ENCODE results near the gene F2R. TPM values are rescaled to one million over a fixed set of nuclear protein-coding genes. Genes with fewer than 3 reads are reported as not detected.

F2R gene
- 117 and 144 TPM in 2 replicates for total RNA-seq

GRCh38 chr5:76715736-76716455 is at the start of gene F2R:
TSS of gene F2R (plus strand) at chr5:76716126. CDS start at chr5:76716308, 182 bp downstream.
- DNase-seq (ENCODE audit: low read depth), result peak; percentile 60
- peak within 1 kb of the TSS; percentile 95 for H3K4me3 ChIP-seq (ENCODE audit: low read depth, low read length)
- peak; percentile 49 for TF ChIP-seq CTCF (IDR thresholded peaks at IDR 0.05; ENCODE audit: insufficient read depth, low read depth, low read length)

GRCh38 chr5:76667495-76667894 is 48.4 kb upstream of the F2R start:
- DNase-seq (ENCODE audit: low read depth), result no peak
- no peak overlapping the region for H3K4me3 ChIP-seq (ENCODE audit: low read depth, low read length)
- TF ChIP-seq CTCF (IDR thresholded peaks at IDR 0.05; ENCODE audit: insufficient read depth, low read depth, low read length), result no peak

GRCh38 chr5:76669245-76669644 is 46.7 kb upstream of the F2R start:
- no peak for DNase-seq (ENCODE audit: low read depth)
- H3K4me3 ChIP-seq (ENCODE audit: low read depth, low read length), result no peak overlapping the region
- TF ChIP-seq CTCF (IDR thresholded peaks at IDR 0.05; ENCODE audit: insufficient read depth, low read depth, low read length), result no peak

GRCh38 chr5:76670508-76670907 is 45.4 kb upstream of the F2R start:
- no peak for DNase-seq (ENCODE audit: low read depth)
- TF ChIP-seq CTCF (IDR thresholded peaks at IDR 0.05; ENCODE audit: insufficient read depth, low read depth, low read length), result no peak
- no peak overlapping the region for H3K4me3 ChIP-seq (ENCODE audit: low read depth, low read length)

- no peak overlapping the region for H3K4me3 ChIP-seq (ENCODE audit: low read depth, low read length)
- no peak for TF ChIP-seq CTCF (IDR thresholded peaks at IDR 0.05; ENCODE audit: insufficient read depth, low read depth, low read length)
- no peak for DNase-seq (ENCODE audit: low read depth)
These were observed 43.7 kb upstream of the F2R start for GRCh38 chr5:76672242-76672641.

GRCh38 chr5:76673125-76673524 is 42.8 kb upstream of the F2R start:
- H3K4me3 ChIP-seq (ENCODE audit: low read depth, low read length), result no peak overlapping the region
- DNase-seq (ENCODE audit: low read depth), result no peak
- TF ChIP-seq CTCF (IDR thresholded peaks at IDR 0.05; ENCODE audit: insufficient read depth, low read depth, low read length), result no peak
